ENCODE measurements around the gene CLMP.

The CLMP gene

DNA sequence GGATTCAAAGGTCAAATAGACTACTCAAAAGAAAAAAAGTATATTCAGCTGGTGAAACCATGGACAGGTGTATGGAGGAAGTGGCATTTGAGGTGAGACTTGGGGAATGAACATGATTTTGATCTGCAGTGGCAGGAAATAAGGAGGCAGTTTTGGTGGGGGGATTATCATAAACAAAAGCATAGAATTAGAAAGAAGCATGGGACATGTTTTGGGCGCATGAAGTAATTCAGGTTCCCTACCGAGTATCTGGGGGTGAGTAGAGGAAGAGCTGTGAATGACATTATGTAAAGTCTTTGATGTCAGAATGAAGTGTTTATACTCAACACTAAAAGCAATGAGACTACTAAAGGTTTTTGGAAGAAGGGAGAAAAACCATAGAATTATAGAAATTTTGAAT lies 3.1 kb downstream of the CLMP start:
- no peaks in the 10 kb centered on the region for H3K36me3 ChIP-seq (ENCODE audit: control insufficient read depth, low read length)
- H3K4me2 ChIP-seq (ENCODE audit: low read length): no peak overlapping the region
- no peak overlapping the region for H3K27ac ChIP-seq (ENCODE audit: low read depth, low read length)
- H3K27me3 ChIP-seq (ENCODE audit: control insufficient read depth, low read length): peaks cover 32% of the 10 kb centered on the region
- H3K4me1 ChIP-seq (ENCODE audit: control insufficient read depth, low read length): no peaks in the 10 kb centered on the region
- H3K79me2 ChIP-seq (ENCODE audit: control insufficient read depth, low read length): no peaks in the 10 kb centered on the region
- H4K20me1 ChIP-seq (ENCODE audit: control insufficient read depth, insufficient read depth, low read depth, low read length): no peaks in the 10 kb centered on the region
- H3K9me2 ChIP-seq (replicated peaks; ENCODE audit: control insufficient read depth, low read length): no peaks in the 10 kb centered on the region
- H3K4me3 ChIP-seq (ENCODE audit: low read length): no peak overlapping the region
- H3K9me3 ChIP-seq (ENCODE audit: control insufficient read depth, insufficient read depth, low read length): no peaks in the 10 kb centered on the region
- no peak for TF ChIP-seq EZH2phosphoT487 (IDR thresholded peaks at IDR 0.05; ENCODE audit: borderline replicate concordance, low read length)
- TF ChIP-seq, protein P1, sequence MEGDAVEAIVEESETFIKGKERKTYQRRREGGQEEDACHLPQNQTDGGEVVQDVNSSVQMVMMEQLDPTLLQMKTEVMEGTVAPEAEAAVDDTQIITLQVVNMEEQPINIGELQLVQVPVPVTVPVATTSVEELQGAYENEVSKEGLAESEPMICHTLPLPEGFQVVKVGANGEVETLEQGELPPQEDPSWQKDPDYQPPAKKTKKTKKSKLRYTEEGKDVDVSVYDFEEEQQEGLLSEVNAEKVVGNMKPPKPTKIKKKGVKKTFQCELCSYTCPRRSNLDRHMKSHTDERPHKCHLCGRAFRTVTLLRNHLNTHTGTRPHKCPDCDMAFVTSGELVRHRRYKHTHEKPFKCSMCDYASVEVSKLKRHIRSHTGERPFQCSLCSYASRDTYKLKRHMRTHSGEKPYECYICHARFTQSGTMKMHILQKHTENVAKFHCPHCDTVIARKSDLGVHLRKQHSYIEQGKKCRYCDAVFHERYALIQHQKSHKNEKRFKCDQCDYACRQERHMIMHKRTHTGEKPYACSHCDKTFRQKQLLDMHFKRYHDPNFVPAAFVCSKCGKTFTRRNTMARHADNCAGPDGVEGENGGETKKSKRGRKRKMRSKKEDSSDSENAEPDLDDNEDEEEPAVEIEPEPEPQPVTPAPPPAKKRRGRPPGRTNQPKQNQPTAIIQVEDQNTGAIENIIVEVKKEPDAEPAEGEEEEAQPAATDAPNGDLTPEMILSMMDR (IDR thresholded peaks at IDR 0.05; ENCODE audit: low read depth, low read length, poor library complexity, severe bottlenecking): no peak
- H3F3A ChIP-seq (ENCODE audit: control insufficient read depth, insufficient read depth): no peaks in the 10 kb centered on the region

DNA sequence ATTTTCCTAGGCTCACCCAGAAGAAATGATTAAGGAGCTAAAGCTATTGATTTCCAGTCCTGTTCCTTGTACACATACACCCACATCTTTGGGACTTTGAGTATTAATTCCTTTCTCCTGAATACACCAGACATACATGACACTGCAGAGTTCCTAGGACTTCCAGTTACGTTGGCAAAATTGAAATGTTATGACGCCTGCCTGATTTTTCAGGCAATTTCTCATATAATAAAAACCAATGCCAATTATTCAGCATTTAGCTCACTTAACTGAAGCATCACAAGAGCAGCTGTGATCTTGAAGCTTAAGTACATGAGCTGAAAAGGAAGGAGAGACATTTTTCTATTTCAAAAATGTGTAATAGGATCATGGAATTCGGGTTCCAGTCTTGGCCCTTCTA lies 4.5 kb downstream of the CLMP start:
- Histone ChIP-seq H3F3A (ENCODE audit: control insufficient read depth, insufficient read depth) (no peaks in the 10 kb centered on the region), H3K9me3 (ENCODE audit: control insufficient read depth, insufficient read depth, low read length) (no peaks in the 10 kb centered on the region), H3K79me2 (ENCODE audit: control insufficient read depth, low read length) (no peaks in the 10 kb centered on the region), H4K20me1 (ENCODE audit: control insufficient read depth, insufficient read depth, low read depth, low read length) (no peaks in the 10 kb centered on the region), H3K9me2 (replicated peaks; ENCODE audit: control insufficient read depth, low read length) (no peaks in the 10 kb centered on the region), H3K4me2 (ENCODE audit: low read length) (no peak overlapping the region), H3K4me3 (ENCODE audit: low read length) (no peak overlapping the region), H3K27me3 (ENCODE audit: control insufficient read depth, low read length) (peaks cover 32% of the 10 kb centered on the region), H3K27ac (ENCODE audit: low read depth, low read length) (no peak overlapping the region), H3K4me1 (ENCODE audit: control insufficient read depth, low read length) (no peaks in the 10 kb centered on the region), H3K36me3 (ENCODE audit: control insufficient read depth, low read length) (no peaks in the 10 kb centered on the region)
- TF ChIP-seq, protein P1 (IDR thresholded peaks at IDR 0.05; ENCODE audit: low read depth, low read length, poor library complexity, severe bottlenecking): no peak
- no peak for TF ChIP-seq EZH2phosphoT487 (IDR thresholded peaks at IDR 0.05; ENCODE audit: borderline replicate concordance, low read length)

DNA sequence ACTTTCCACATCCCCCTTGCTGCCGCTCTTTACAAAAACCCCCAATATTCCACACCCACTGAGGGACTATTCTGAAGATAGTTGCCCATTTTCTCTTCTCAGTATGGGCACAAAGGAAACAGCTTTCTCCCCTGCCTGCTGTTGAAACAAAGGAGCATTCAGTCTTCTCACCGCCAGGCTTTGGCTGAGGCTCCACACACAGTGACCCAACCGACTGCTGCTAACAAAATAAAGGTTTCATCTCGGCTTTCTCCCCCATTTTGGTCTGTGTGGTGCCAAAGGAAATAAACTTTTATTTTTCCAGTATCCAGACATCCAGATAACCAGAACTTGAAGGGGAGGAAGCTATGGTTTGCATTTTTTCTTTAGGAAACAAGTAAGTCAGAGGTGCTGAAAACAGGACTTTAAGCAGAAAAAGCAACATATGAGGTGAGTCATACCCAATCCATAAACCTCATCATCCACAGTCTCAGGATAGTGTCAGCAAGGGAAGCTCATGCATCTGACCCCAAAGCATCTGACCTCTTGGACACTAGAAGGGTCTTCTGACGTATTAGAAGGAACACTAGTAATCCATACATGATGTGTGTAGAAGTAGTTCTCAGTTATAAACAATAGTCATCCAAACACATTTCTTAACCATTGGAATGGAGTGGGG lies 6.4 kb downstream of the CLMP start:
- no peaks in the 10 kb centered on the region for H3K36me3 ChIP-seq (ENCODE audit: control insufficient read depth, low read length)
- no peaks in the 10 kb centered on the region for H3K79me2 ChIP-seq (ENCODE audit: control insufficient read depth, low read length)
- H3K27me3 ChIP-seq (ENCODE audit: control insufficient read depth, low read length): peaks cover 32% of the 10 kb centered on the region
- H3F3A ChIP-seq (ENCODE audit: control insufficient read depth, insufficient read depth): no peaks in the 10 kb centered on the region
- no peaks in the 10 kb centered on the region for H3K9me2 ChIP-seq (replicated peaks; ENCODE audit: control insufficient read depth, low read length)
- H4K20me1 ChIP-seq (ENCODE audit: control insufficient read depth, insufficient read depth, low read depth, low read length): no peaks in the 10 kb centered on the region
- no peak overlapping the region for H3K4me2 ChIP-seq (ENCODE audit: low read length)
- H3K9me3 ChIP-seq (ENCODE audit: control insufficient read depth, insufficient read depth, low read length): no peaks in the 10 kb centered on the region
- no peak overlapping the region for H3K4me3 ChIP-seq (ENCODE audit: low read length)
- no peak overlapping the region for H3K27ac ChIP-seq (ENCODE audit: low read depth, low read length)
- no peak for TF ChIP-seq EZH2phosphoT487 (IDR thresholded peaks at IDR 0.05; ENCODE audit: borderline replicate concordance, low read length)
- TF ChIP-seq, protein P1 (IDR thresholded peaks at IDR 0.05; ENCODE audit: low read depth, low read length, poor library complexity, severe bottlenecking): no peak
- H3K4me1 ChIP-seq (ENCODE audit: control insufficient read depth, low read length): no peaks in the 10 kb centered on the region
